Endothelial cell of umbilical vein (primary cell): ENCODE data around the gene GNL2.

Experiments
- POLR2A ChIP-seq: IDR thresholded peaks from 2 replicates; pipeline ENCODE4 v1.6.1; 2012; ENCODE audit warnings: low read depth, mild to moderate bottlenecking, control low read depth, low read length
- TF ChIP-seq, protein P1 (sequence below), 2 donors: IDR thresholded peaks; 1 replicate in 1 of 2; 2 replicates in 1 of 2; pipeline ENCODE4 v1.5.1; 2011; ENCODE audit warnings: low read length in 2 of 2, mild to moderate bottlenecking in 2 of 2, moderate library complexity in 2 of 2, control low read depth in 1 of 2, inconsistent platforms in 1 of 2, low read depth in 1 of 2; ENCODE audit not compliant: insufficient read depth in 1 of 2; ENCODE audit errors: extremely low read depth in 1 of 2

GRCh38 chr1:37559080-37559479 lies 36.7 kb downstream of the GNL2 start:
- TF ChIP-seq POLR2A: no peak
- TF ChIP-seq, protein P1, sequence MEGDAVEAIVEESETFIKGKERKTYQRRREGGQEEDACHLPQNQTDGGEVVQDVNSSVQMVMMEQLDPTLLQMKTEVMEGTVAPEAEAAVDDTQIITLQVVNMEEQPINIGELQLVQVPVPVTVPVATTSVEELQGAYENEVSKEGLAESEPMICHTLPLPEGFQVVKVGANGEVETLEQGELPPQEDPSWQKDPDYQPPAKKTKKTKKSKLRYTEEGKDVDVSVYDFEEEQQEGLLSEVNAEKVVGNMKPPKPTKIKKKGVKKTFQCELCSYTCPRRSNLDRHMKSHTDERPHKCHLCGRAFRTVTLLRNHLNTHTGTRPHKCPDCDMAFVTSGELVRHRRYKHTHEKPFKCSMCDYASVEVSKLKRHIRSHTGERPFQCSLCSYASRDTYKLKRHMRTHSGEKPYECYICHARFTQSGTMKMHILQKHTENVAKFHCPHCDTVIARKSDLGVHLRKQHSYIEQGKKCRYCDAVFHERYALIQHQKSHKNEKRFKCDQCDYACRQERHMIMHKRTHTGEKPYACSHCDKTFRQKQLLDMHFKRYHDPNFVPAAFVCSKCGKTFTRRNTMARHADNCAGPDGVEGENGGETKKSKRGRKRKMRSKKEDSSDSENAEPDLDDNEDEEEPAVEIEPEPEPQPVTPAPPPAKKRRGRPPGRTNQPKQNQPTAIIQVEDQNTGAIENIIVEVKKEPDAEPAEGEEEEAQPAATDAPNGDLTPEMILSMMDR (IDR thresholded peaks at IDR 0.05; ENCODE audit: extremely low read depth in 1 of 2, insufficient read depth in 1 of 2, low read depth in 1 of 2, low read length in 2 of 2): no peak
